ENCODE measurements around the gene ANKRD34C. TPM values are rescaled to one million over a fixed set of nuclear protein-coding genes. Genes with fewer than 3 reads are reported as not detected.
"Not testable (repeated sequence)": the region's sequence is repeated elsewhere in the genome, so short reads cannot be mapped to it uniquely, and the experiment has no call there.

ANKRD34C gene
- total and polyA plus RNA-seq, 2 donors (not counting 1 experiment from before 2014, with no cell fraction given) = not detected

- H3K27me3 ChIP-seq (replicated peaks in 1 of 4; ENCODE audit: control extremely low read depth in 1 of 4, control insufficient read depth in 3 of 4, insufficient read depth in 4 of 4, low read length in 3 of 4) = no peaks in the 10 kb centered on the region
- peaks cover 15% of the 10 kb centered on the region for H4K20me1 ChIP-seq (ENCODE audit: control insufficient read depth, insufficient read depth, low read length, poor library complexity, severe bottlenecking)
- H3K79me2 ChIP-seq (ENCODE audit: control insufficient read depth, insufficient read depth, low read length) = peaks cover 26% of the 10 kb centered on the region
- Mint-ChIP-seq H3K4me3 (no peak overlapping the region), H3K9me3 (ENCODE audit: insufficient read depth) (no peaks in the 10 kb centered on the region), H3K27me3 (no peaks in the 10 kb centered on the region), H3K27ac (no peak overlapping the region), H3K4me1 (peaks cover 18% of the 10 kb centered on the region)
- no peak overlapping the region for H3K4me3 ChIP-seq (ENCODE audit: control extremely low read depth in 1 of 5, extremely low read depth in 1 of 5, insufficient read depth in 1 of 5, low read depth in 2 of 5, low read length in 4 of 5)
- peaks cover 7 to 9% of the 10 kb centered on the region in 2 donors for H3K4me1 ChIP-seq (ENCODE audit: control insufficient read depth in 2 of 2, insufficient read depth in 2 of 2, low read length in 2 of 2)
- 98% methylated on average over 9 of the region's 9 CpGs for WGBS (ENCODE audit: insufficient coverage)
- H3K27ac ChIP-seq (ENCODE audit: low read length in 2 of 2) = no peak overlapping the region
- peaks cover 5 to 76% of the 10 kb centered on the region in 2 experiments for H3K36me3 ChIP-seq (replicated peaks in 1 of 2; ENCODE audit: control extremely low read depth in 1 of 2, control insufficient read depth in 1 of 2, extremely low read depth in 1 of 2, insufficient read depth in 2 of 2, low read length in 1 of 2)
- no peaks in the 10 kb centered on the region for H3K9me3 ChIP-seq (ENCODE audit: control extremely low read depth in 1 of 3, control insufficient read depth in 2 of 3, insufficient read depth in 1 of 3, low read length in 2 of 3)
- no peak overlapping the region for H3K9ac ChIP-seq (ENCODE audit: low read length)
- no peak overlapping the region for H2AFZ ChIP-seq (ENCODE audit: insufficient read depth, low read depth, low read length, poor library complexity, severe bottlenecking)
- H3K4me2 ChIP-seq (replicated peaks; ENCODE audit: low read depth, low read length, poor library complexity, severe bottlenecking) = no peak overlapping the region
- intact Hi-C loops (cut with micrococcal nuclease) = loop anchor here (10.0 kb wide), 1 partner anchor 442 kb away; the partner anchor contains the start of gene MORF4L1
- POLR2A ChIA-PET = no interaction called here
- TF ChIP-seq CTCF (IDR thresholded peaks at IDR 0.05) (no peak), EZH2 (IDR thresholded peaks at IDR 0.05; ENCODE audit: borderline replicate concordance, insufficient read depth, low read depth, low read length, poor library complexity, severe bottlenecking) (no peak)
- CTCF ChIA-PET = no interaction called here
- no peak for DNase-seq
- no peak for ATAC-seq (ENCODE audit: low read depth)
Measured at GRCh38 chr15:79316864-79317263, 34.3 kb downstream of the ANKRD34C start.

GRCh38 chr15:79319973-79320372, 37.5 kb downstream of the ANKRD34C start:
- Histone ChIP-seq H4K20me1 (ENCODE audit: control insufficient read depth, insufficient read depth, low read length, poor library complexity, severe bottlenecking) (peaks cover 22% of the 10 kb centered on the region), H3K36me3 (replicated peaks in 1 of 2; ENCODE audit: control extremely low read depth in 1 of 2, control insufficient read depth in 1 of 2, extremely low read depth in 1 of 2, insufficient read depth in 2 of 2, low read length in 1 of 2) (peaks cover 4 to 80% of the 10 kb centered on the region in 2 experiments)
- H3K4me3 Mint-ChIP-seq; H2AFZ ChIP-seq (ENCODE audit: insufficient read depth, low read depth, low read length, poor library complexity, severe bottlenecking); H3K4me1 ChIP-seq (ENCODE audit: control insufficient read depth in 2 of 2, insufficient read depth in 2 of 2, low read length in 2 of 2); H3K27ac Mint-ChIP-seq; POLR2A ChIA-PET; H3K27ac ChIP-seq (ENCODE audit: low read length in 2 of 2); H3K79me2 ChIP-seq (ENCODE audit: control insufficient read depth, insufficient read depth, low read length); H3K27me3 Mint-ChIP-seq; H3K9me3 Mint-ChIP-seq (ENCODE audit: insufficient read depth); H3K9me3 ChIP-seq (ENCODE audit: control extremely low read depth in 1 of 3, control insufficient read depth in 2 of 3, insufficient read depth in 1 of 3, low read length in 2 of 3); ATAC-seq (ENCODE audit: low read depth); CTCF ChIA-PET; H3K27me3 ChIP-seq (replicated peaks in 1 of 4; ENCODE audit: control extremely low read depth in 1 of 4, control insufficient read depth in 3 of 4, insufficient read depth in 4 of 4, low read length in 3 of 4); DNase-seq; H3K4me1 Mint-ChIP-seq; H3K4me3 ChIP-seq (ENCODE audit: control extremely low read depth in 1 of 5, extremely low read depth in 1 of 5, insufficient read depth in 1 of 5, low read depth in 2 of 5, low read length in 4 of 5); H3K4me2 ChIP-seq (replicated peaks; ENCODE audit: low read depth, low read length, poor library complexity, severe bottlenecking); H3K9ac ChIP-seq (ENCODE audit: low read length): not testable (repeated sequence)
- intact Hi-C loops (cut with micrococcal nuclease) = loop anchor here (10.0 kb wide), 1 partner anchor 445 kb away; the partner anchor contains the start of gene MORF4L1
- no CpG with 5 or more reads among the region's 9 CpGs for WGBS (ENCODE audit: insufficient coverage)

All from B cell (primary cell).